ENCODE results near the gene SLPI. TPM values are rescaled to one million over a fixed set of nuclear protein-coding genes. Genes with fewer than 3 reads are reported as not detected.

SLPI gene
- total and polyA plus RNA-seq, 7 donors = 5.7 to 723 (median 204) TPM

DNA sequence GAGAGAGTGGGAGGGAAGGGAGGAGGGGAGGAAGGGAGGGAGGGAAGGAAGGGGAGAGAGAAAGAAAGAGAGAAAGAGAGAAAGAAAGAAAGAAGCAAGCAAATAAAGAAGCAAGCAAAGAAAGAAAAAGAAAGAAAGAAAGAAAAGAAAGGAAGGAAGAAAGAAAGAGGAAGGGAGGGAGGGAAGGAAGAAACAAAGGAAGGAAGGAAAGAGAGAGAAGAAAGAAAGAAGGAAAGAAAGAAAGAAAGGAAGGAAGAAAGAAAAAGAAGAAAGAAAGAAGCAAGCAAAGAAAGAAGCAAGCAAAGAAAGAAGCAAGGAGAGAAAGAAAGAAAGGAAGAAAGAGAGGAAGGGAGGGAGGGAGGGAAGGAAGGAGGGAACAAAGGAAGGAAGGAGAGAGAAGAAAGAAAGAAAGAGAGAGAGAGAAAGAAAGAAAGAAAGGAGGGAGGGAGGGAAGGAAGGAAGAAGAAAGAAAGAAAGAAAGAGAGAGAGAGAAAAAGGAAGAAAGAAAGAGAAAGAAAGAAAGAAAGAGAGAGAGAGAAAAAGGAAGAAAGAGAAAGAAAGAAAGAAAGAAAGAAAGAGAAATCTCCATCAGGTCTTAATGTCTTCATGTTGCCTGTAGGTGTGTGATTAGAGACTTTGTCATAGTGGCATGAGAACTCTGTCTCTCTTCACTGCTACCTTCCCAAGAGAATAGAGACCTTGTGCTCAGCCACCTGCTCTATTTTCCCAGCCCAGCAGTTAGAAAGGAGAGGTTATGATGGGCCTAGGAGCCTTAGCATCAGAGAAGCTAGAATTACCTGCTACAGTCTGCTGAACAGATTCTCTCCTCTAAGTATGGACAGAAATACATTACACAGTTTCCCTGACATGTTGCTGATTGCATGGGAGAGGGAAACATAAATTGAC is 42.5 kb downstream of the SLPI start:
- ATAC-seq = no peak
- DNase-seq = no peak
- no peaks in the 10 kb centered on the region for H3K27me3 ChIP-seq (ENCODE audit: insufficient read depth in 3 of 3, low read length in 2 of 3)
- no peak overlapping the region for H3K4me3 ChIP-seq
- H3K9me3 ChIP-seq = no peaks in the 10 kb centered on the region
- no peaks in the 10 kb centered on the region for H3K4me1 ChIP-seq
- H3K36me3 ChIP-seq (ENCODE audit: insufficient read depth in 1 of 2, low read depth in 1 of 2) = no peaks in the 10 kb centered on the region
- TF ChIP-seq, protein P1, sequence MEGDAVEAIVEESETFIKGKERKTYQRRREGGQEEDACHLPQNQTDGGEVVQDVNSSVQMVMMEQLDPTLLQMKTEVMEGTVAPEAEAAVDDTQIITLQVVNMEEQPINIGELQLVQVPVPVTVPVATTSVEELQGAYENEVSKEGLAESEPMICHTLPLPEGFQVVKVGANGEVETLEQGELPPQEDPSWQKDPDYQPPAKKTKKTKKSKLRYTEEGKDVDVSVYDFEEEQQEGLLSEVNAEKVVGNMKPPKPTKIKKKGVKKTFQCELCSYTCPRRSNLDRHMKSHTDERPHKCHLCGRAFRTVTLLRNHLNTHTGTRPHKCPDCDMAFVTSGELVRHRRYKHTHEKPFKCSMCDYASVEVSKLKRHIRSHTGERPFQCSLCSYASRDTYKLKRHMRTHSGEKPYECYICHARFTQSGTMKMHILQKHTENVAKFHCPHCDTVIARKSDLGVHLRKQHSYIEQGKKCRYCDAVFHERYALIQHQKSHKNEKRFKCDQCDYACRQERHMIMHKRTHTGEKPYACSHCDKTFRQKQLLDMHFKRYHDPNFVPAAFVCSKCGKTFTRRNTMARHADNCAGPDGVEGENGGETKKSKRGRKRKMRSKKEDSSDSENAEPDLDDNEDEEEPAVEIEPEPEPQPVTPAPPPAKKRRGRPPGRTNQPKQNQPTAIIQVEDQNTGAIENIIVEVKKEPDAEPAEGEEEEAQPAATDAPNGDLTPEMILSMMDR (IDR thresholded peaks at IDR 0.05) = no peak
- no peak overlapping the region for H3K27ac ChIP-seq
- intact Hi-C loops (cut with DNase I) = no loop called here

DNA sequence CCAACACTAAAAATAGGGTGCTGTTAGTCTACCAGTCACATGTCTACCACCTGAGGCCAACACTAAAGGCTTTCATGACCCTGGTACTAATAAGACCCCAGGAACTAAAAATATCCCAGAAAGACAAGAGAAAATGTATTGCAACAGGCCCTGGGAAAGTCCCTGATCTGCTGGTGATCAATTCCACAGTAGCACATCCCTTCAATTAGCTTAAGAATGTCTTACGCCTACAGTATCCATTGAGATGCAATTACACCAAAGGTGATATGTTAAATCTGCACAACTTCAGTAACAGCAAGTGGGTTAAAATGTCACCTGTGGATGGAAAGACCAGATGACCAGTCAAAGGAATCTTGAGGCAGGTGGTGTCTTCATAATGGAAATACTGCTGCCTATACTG is 44.4 kb downstream of the SLPI start:
- intact Hi-C loops (cut with DNase I) = no loop called here
- no peak overlapping the region for H3K4me3 ChIP-seq
- DNase-seq (no peak), ATAC-seq (no peak)
- 81 to 90% (median 87%) methylated on average over 1 of the region's 1 CpG for WGBS, 3 donors
- H3K36me3 ChIP-seq (ENCODE audit: insufficient read depth in 1 of 2, low read depth in 1 of 2) = no peaks in the 10 kb centered on the region
- TF ChIP-seq, protein P1 (IDR thresholded peaks at IDR 0.05) = no peak
- H3K4me1 ChIP-seq = no peaks in the 10 kb centered on the region
- no peaks in the 10 kb centered on the region for H3K9me3 ChIP-seq
- H3K27me3 ChIP-seq (ENCODE audit: insufficient read depth in 3 of 3, low read length in 2 of 3) = peaks cover 0 to 2% (median 0%) of the 10 kb centered on the region in 3 donors
- H3K27ac ChIP-seq = no peak overlapping the region

DNA sequence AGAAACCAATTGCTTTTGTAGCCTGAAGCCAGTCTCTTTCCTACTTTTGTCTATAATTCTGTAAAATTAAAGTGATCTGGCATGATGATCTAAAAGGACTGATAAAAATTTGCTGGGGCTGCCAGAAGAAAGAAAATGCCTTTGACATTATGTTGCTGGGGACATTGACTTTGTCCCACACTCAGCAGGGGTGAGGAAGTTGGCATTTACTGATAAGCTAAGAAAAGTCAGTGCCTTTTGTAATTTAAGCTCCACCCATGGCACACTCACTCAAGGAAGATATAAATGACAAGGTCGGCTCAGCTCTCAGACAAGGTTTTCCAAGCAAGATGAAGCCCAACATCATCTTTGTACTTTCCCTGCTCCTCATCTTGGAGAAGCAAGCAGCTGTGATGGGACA is 47.6 kb downstream of the SLPI start, which contains the start of gene SEMG1:
Gene SEMG1 (plus strand): TSS at position 309 of the 400 bp plus-strand sequence. CDS start 21 bp downstream, at position 330.
- H3K4me1 ChIP-seq = no peaks in the 10 kb centered on the region
- DNase-seq (no peak), ATAC-seq (no peak)
- TF ChIP-seq, protein P1 (IDR thresholded peaks at IDR 0.05) = no peak
- H3K9me3 ChIP-seq = no peaks in the 10 kb centered on the region
- H3K27ac ChIP-seq = no peak within 1 kb of the TSS
- H3K4me3 ChIP-seq = no peak within 1 kb of the TSS
- intact Hi-C loops (cut with DNase I) = no loop called here
- WGBS, 3 donors = 39 to 52% (median 46%) methylated on average over 1 of the region's 1 CpG
- no peaks in the 10 kb centered on the region for H3K36me3 ChIP-seq (ENCODE audit: insufficient read depth in 1 of 2, low read depth in 1 of 2)
- H3K27me3 ChIP-seq (ENCODE audit: insufficient read depth in 3 of 3, low read length in 2 of 3) = peaks cover 0 to 2% (median 2%) of the 10 kb centered on the region in 3 donors

Other genes starting within 250 kb of the SLPI start
- not detected for gene KCNS1, start 153.4 kb downstream of the SLPI start, total RNA-seq
- under 1 TPM in 1 of 3 donors, not detected in 2; under 0.01 TPM for gene KCNS1, start 153.4 kb downstream of the SLPI start, polyA plus RNA-seq
- not detected for gene WFDC5, start 139.4 kb downstream of the SLPI start, total RNA-seq
- not detected for gene WFDC5, start 139.4 kb downstream of the SLPI start, polyA plus RNA-seq
- not detected for gene WFDC12, start 130.1 kb downstream of the SLPI start, total RNA-seq
- gene WFDC12, start 130.1 kb downstream of the SLPI start, polyA plus RNA-seq = not detected
- under 1 TPM in 2 of 4 donors, not detected in 2; 0.40 to 0.54 TPM for gene PI3, start 79.7 kb downstream of the SLPI start, total RNA-seq
- under 1 TPM; 0.18 to 0.38 (median 0.18) TPM for gene PI3, start 79.7 kb downstream of the SLPI start, polyA plus RNA-seq
- gene SEMG1, start 47.5 kb downstream of the SLPI start, total RNA-seq = not detected
- gene SEMG1, start 47.5 kb downstream of the SLPI start, polyA plus RNA-seq = not detected
- not detected for gene SEMG2, start 33.2 kb downstream of the SLPI start, total RNA-seq
- not detected for gene SEMG2, start 33.2 kb downstream of the SLPI start, polyA plus RNA-seq
- gene RBPJL, start 52.3 kb upstream of the SLPI start, total RNA-seq = under 1 TPM in 1 of 4 donors, not detected in 3; 0.22 TPM
- gene RBPJL, start 52.3 kb upstream of the SLPI start, polyA plus RNA-seq = under 1 TPM in 2 of 3 donors, not detected in 1; 0.04 TPM
- not detected for gene MATN4, start 53.7 kb upstream of the SLPI start, total RNA-seq
- gene MATN4, start 53.7 kb upstream of the SLPI start, polyA plus RNA-seq = not detected
- gene SDC4, start 93.9 kb upstream of the SLPI start, total RNA-seq = 100 to 1,000 TPM in 2 of 4 donors, 10 to 100 TPM in 2; 32.2 to 283 (median 161) TPM
- 100 to 1,000 TPM in 1 of 3 donors, 10 to 100 TPM in 2; 41.6 to 323 (median 63.9) TPM for gene SDC4, start 93.9 kb upstream of the SLPI start, polyA plus RNA-seq
- gene SYS1, start 108.6 kb upstream of the SLPI start, total RNA-seq = 10 to 100 TPM; 17.1 to 29.6 (median 22.9) TPM
- 10 to 100 TPM; 40.9 to 73.3 (median 58.1) TPM for gene SYS1, start 108.6 kb upstream of the SLPI start, polyA plus RNA-seq
- gene TP53TG5, start 123.8 kb upstream of the SLPI start, total RNA-seq = under 1 TPM in 2 of 4 donors, not detected in 2; 0.38 to 0.69 TPM
- gene TP53TG5, start 123.8 kb upstream of the SLPI start, polyA plus RNA-seq = 1 to 10 TPM in 1 of 3 donors, under 1 TPM in 2; 0.12 to 1.0 (median 0.16) TPM
- gene DBNDD2, start 153.7 kb upstream of the SLPI start, total RNA-seq = 100 to 1,000 TPM; 108 to 180 (median 163) TPM
- 100 to 1,000 TPM; 151 to 230 (median 162) TPM for gene DBNDD2, start 153.7 kb upstream of the SLPI start, polyA plus RNA-seq
- gene PIGT, start 161.6 kb upstream of the SLPI start, total RNA-seq = 10 to 100 TPM; 48.0 to 74.9 (median 57.1) TPM
- gene PIGT, start 161.6 kb upstream of the SLPI start, polyA plus RNA-seq = 100 to 1,000 TPM in 1 of 3 donors, 10 to 100 TPM in 2; 57.3 to 113 (median 94.7) TPM
- gene WFDC2, start 215.2 kb upstream of the SLPI start, total RNA-seq = under 1 TPM in 2 of 4 donors, not detected in 2; 0.44 to 0.74 TPM
- gene WFDC2, start 215.2 kb upstream of the SLPI start, polyA plus RNA-seq = under 1 TPM in 2 of 3 donors, not detected in 1; 0.22 to 0.31 TPM

Data from psoas muscle (tissue), 8 donors.